AG04449 (cell line): ENCODE results near the gene GRIN2D.
"Not testable (repeated sequence)": the region's sequence is repeated elsewhere in the genome, so short reads cannot be mapped to it uniquely, and the experiment has no call there.

ENCODE experiments used
- CTCF ChIA-PET: fragments of 350-600 bp; formaldehyde crosslinking; extraction: SDS; loops from one replicate; lab custom pipeline; 2021; ENCODE audit warnings: antibody characterized with exemption; lab: Yijun Ruan, JAX
- POLR2A ChIA-PET: fragments of 400-600, 350-600 bp; formaldehyde crosslinking; extraction: SDS; loops from one replicate; lab custom pipeline; 2020; ENCODE audit warnings: antibody characterized with exemption, inconsistent platforms; lab: Yijun Ruan, JAX
- DNase-seq: peaks from one replicate; pipeline ENCODE4 v3.0.0-alpha.2; 2010; ENCODE audit warnings: low read depth, low spot score
- H3K4me3 ChIP-seq: 2 replicates; pipeline ENCODE4 v1.5.1; 2011; ENCODE audit warnings: low read depth, mild to moderate bottlenecking, control low read depth, low read length
- CTCF ChIP-seq: IDR thresholded peaks from one replicate; pipeline ENCODE4 v1.5.1; 2011; ENCODE audit warnings: mild to moderate bottlenecking, moderate library complexity, low read length, control low read depth, inconsistent platforms; ENCODE audit not compliant: insufficient read depth; ENCODE audit errors: missing control alignments

Gene GRIN2D

GRCh38 chr19:48390188-48391099 is 3.0 kb upstream of the GRIN2D start:
- peak overlapping the region; percentile 98 for H3K4me3 ChIP-seq
- peak; percentile 74 for TF ChIP-seq CTCF
- ChIA-PET POLR2A (interaction anchor here (0.9 to 3.0 kb wide), 4 partner anchors 9 to 193 kb away, joined by 4 to 15 read pairs (median 5); partner anchors contain the start of genes SYNGR4 and TMEM143), CTCF (interaction anchor here (0.6 to 3.2 kb wide), 56 partner anchors 7 to 218 kb away, joined by 3 to 40 read pairs (median 6); partner anchors contain the start of genes GRWD1, SYNGR4 and TMEM143)
- no peak for DNase-seq

- ChIA-PET CTCF (interaction anchor here (0.6 to 3.2 kb wide), 60 partner anchors 8 to 217 kb away, joined by 3 to 40 read pairs (median 4); partner anchors contain the start of genes GRWD1, SYNGR4 and TMEM143), POLR2A (interaction anchor here (0.6 to 3.0 kb wide), 9 partner anchors 9 to 193 kb away, joined by 3 to 15 read pairs (median 4); partner anchors contain the start of genes GRWD1, SYNGR4 and TMEM143)
- peak; percentile 95 for TF ChIP-seq CTCF
- H3K4me3 ChIP-seq = peak within 1 kb of the TSS; percentile 98
- no peak for DNase-seq
These were observed 2.1 kb upstream of the GRIN2D start, which contains the start of gene KDELR1 for GRCh38 chr19:48391100-48392005. TSS of gene KDELR1 (minus strand) at chr19:48391551. CDS start at chr19:48391358, 193 bp downstream.

- not testable (repeated sequence) for DNase-seq, H3K4me3 ChIP-seq
These were observed 1.5 kb upstream of the GRIN2D start for GRCh38 chr19:48392006-48392344.

GRCh38 chr19:48392860-48393558 is 459 bp upstream of the GRIN2D start:
- CTCF ChIA-PET = interaction anchor here (0.8 to 1.9 kb wide), 9 partner anchors 10 to 95 kb away, joined by 3 to 7 read pairs (median 4); no protein-coding TSS in a partner anchor
- DNase-seq = no peak
- peak overlapping the region; percentile 51 for H3K4me3 ChIP-seq
- TF ChIP-seq CTCF = no peak
- POLR2A ChIA-PET = no interaction called here

More at GRCh38 chr19:48392006-48392344, 1.5 kb upstream of the GRIN2D start:
- CTCF ChIA-PET = interaction anchor here (0.9 to 3.2 kb wide), 46 partner anchors 9 to 217 kb away, joined by 3 to 40 read pairs (median 6); partner anchors contain the start of genes GRWD1, SYNGR4 and TMEM143
- POLR2A ChIA-PET = interaction anchor here (0.6 to 3.0 kb wide), 8 partner anchors 11 to 192 kb away, joined by 3 to 15 read pairs (median 5); partner anchors contain the start of genes GRWD1, SYNGR4 and TMEM143

- no peak for DNase-seq
- ChIA-PET POLR2A (interaction anchor here (0.9 kb wide), 1 partner anchor 68 kb away, joined by 3 read pairs; no protein-coding TSS in a partner anchor), CTCF (interaction anchor here (0.7 to 1.9 kb wide), 10 partner anchors 9 to 95 kb away, joined by 3 to 7 read pairs (median 3); no protein-coding TSS in a partner anchor)
- no peak for TF ChIP-seq CTCF
- peak overlapping the region; percentile 51 for H3K4me3 ChIP-seq
These were observed 1.1 kb downstream of the GRIN2D start for GRCh38 chr19:48394331-48395169.
